ENCODE results near the gene AAK1. TPM values are rescaled to one million over a fixed set of nuclear protein-coding genes. Genes with fewer than 3 reads are reported as not detected.

Gene AAK1
- total RNA-seq, 3 donors from 2014 or later (not counting 1 experiment from before 2014, with no cell fraction given), result 174 to 249 (median 204) TPM

GRCh38 chr2:69689466-69689865 lies 45.9 kb upstream of the AAK1 start:
- WGBS (ENCODE audit: insufficient coverage), result no CpG with 5 or more reads among the region's 3 CpGs
- H3K36me3 ChIP-seq (ENCODE audit: control insufficient read depth, insufficient read depth, low read length), result no peaks in the 10 kb centered on the region
- H3K4me3 ChIP-seq (ENCODE audit: low read length), result no peak overlapping the region
- ATAC-seq, result no peak
- H3K4me3 Mint-ChIP-seq, result peak overlapping the region; percentile 51
- H3K36me3 Mint-ChIP-seq, result no peaks in the 10 kb centered on the region
- peaks cover 31% of the 10 kb centered on the region for H3K4me1 ChIP-seq (ENCODE audit: control insufficient read depth, insufficient read depth, low read length)
- DNase-seq, result peak in 1 of 2 donors; percentile 48
- H3K27me3 Mint-ChIP-seq (ENCODE audit: low read depth in 2 of 2), result no peaks in the 10 kb centered on the region
- H3K9me3 Mint-ChIP-seq, result no peaks in the 10 kb centered on the region
- H3K27ac ChIP-seq (ENCODE audit: low read length), result no peak overlapping the region
- peak overlapping the region; percentile 28 to 78 for H3K27ac Mint-ChIP-seq
- intact Hi-C loops (cut with micrococcal nuclease), result no loop called here
- H3K9me3 ChIP-seq (ENCODE audit: control insufficient read depth, insufficient read depth, low read length), result no peaks in the 10 kb centered on the region
- no peaks in the 10 kb centered on the region for H3K27me3 ChIP-seq (ENCODE audit: control insufficient read depth, insufficient read depth, low read length)
- no peak for TF ChIP-seq CTCF (IDR thresholded peaks at IDR 0.05)
- peaks cover 60 to 62% of the 10 kb centered on the region in 2 donors for H3K4me1 Mint-ChIP-seq

GRCh38 chr2:69687971-69688611 lies 44.6 kb upstream of the AAK1 start:
- DNase-seq, result no peak
- H3K27me3 Mint-ChIP-seq (ENCODE audit: low read depth in 2 of 2), result no peaks in the 10 kb centered on the region
- no peak overlapping the region for H3K4me3 ChIP-seq (ENCODE audit: low read length)
- no peak for TF ChIP-seq CTCF (IDR thresholded peaks at IDR 0.05)
- H3K27ac ChIP-seq (ENCODE audit: low read length), result no peak overlapping the region
- intact Hi-C loops (cut with micrococcal nuclease), result no loop called here
- no peaks in the 10 kb centered on the region for H3K36me3 ChIP-seq (ENCODE audit: control insufficient read depth, insufficient read depth, low read length)
- no peaks in the 10 kb centered on the region for H3K36me3 Mint-ChIP-seq
- no peaks in the 10 kb centered on the region for H3K27me3 ChIP-seq (ENCODE audit: control insufficient read depth, insufficient read depth, low read length)
- no peaks in the 10 kb centered on the region for H3K9me3 ChIP-seq (ENCODE audit: control insufficient read depth, insufficient read depth, low read length)
- peaks cover 56 to 61% of the 10 kb centered on the region in 2 donors for H3K4me1 Mint-ChIP-seq
- 90% methylated on average over 3 of the region's 7 CpGs for WGBS (ENCODE audit: insufficient coverage)
- no peak for ATAC-seq
- peaks cover 21% of the 10 kb centered on the region for H3K4me1 ChIP-seq (ENCODE audit: control insufficient read depth, insufficient read depth, low read length)
- H3K9me3 Mint-ChIP-seq, result no peaks in the 10 kb centered on the region
- H3K27ac Mint-ChIP-seq, result no peak overlapping the region
- no peak overlapping the region for H3K4me3 Mint-ChIP-seq

- H3K27ac Mint-ChIP-seq, result no peak overlapping the region
- H3K9me3 ChIP-seq (ENCODE audit: control insufficient read depth, insufficient read depth, low read length), result no peaks in the 10 kb centered on the region
- no peaks in the 10 kb centered on the region for H3K36me3 ChIP-seq (ENCODE audit: control insufficient read depth, insufficient read depth, low read length)
- DNase-seq (no peak), ATAC-seq (no peak)
- no peaks in the 10 kb centered on the region for H3K27me3 Mint-ChIP-seq (ENCODE audit: low read depth in 2 of 2)
- intact Hi-C loops (cut with micrococcal nuclease), result no loop called here
- H3K27ac ChIP-seq (ENCODE audit: low read length), result no peak overlapping the region
- no peak overlapping the region for H3K4me3 ChIP-seq (ENCODE audit: low read length)
- no peak overlapping the region for H3K4me3 Mint-ChIP-seq
- H3K27me3 ChIP-seq (ENCODE audit: control insufficient read depth, insufficient read depth, low read length), result no peaks in the 10 kb centered on the region
- peaks cover 17% of the 10 kb centered on the region for H3K4me1 ChIP-seq (ENCODE audit: control insufficient read depth, insufficient read depth, low read length)
- WGBS (ENCODE audit: insufficient coverage), result 97% methylated on average over 5 of the region's 5 CpGs
- no peaks in the 10 kb centered on the region for H3K9me3 Mint-ChIP-seq
- peaks cover 49 to 54% of the 10 kb centered on the region in 2 donors for H3K4me1 Mint-ChIP-seq
- no peak for TF ChIP-seq CTCF (IDR thresholded peaks at IDR 0.05)
- H3K36me3 Mint-ChIP-seq, result no peaks in the 10 kb centered on the region
Measured at GRCh38 chr2:69686813-69687212, 43.3 kb upstream of the AAK1 start.

Data from natural killer cell (primary cell).